ENCODE data around the gene MEF2C.

MEF2C gene

GRCh38 chr5:88888291-88888690 is 5.3 kb upstream of the MEF2C start:
- no peak for DNase-seq (ENCODE audit: low spot score)

DNA sequence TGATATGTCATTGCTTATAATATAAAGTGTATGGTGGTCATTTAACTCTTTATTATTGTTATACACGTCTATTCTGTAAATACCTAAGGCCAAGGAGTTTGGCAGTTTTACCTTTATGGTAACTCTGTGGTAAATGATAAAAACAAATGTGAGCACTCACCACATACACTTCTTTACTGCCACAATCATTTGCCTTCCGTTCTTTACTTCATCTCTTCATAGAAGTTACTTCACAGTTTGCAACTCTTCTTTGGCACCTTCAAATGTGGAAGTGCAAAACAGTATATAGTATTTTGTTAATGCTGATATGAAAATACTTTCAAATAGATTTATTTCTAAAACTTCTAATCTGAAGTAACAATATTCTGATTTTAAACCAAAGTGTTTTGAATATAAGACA is 4.4 kb upstream of the MEF2C start:
- no peak for DNase-seq (ENCODE audit: low spot score)

DNA sequence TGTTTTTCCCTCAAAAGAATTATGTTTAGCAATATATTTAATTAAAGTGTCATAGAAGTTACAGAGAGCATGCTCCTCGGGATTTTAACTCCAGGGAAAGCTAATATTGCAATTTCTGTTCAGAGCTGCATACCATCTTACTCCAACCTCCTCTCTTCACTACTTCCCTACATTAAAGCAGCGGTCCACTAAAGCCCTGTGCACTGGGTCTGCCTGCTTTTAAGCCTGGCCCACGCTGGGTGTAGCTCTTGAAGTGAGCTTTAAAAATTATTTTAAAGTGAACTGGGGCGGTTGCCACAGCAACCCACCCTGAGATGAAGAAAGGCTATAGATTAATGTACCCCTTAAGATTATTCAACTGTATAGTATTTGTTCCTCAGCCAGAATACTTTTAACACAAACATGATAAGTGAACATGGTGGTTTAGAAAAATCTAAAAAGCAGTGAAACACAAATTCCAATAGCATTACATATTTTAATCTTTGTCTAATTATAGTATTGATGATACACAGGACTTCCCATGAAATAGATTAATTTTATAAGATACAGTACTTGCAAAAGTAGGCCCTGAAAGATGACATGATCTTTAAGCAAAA is 3.9 kb upstream of the MEF2C start:
- no peak for DNase-seq (ENCODE audit: low spot score)

DNA sequence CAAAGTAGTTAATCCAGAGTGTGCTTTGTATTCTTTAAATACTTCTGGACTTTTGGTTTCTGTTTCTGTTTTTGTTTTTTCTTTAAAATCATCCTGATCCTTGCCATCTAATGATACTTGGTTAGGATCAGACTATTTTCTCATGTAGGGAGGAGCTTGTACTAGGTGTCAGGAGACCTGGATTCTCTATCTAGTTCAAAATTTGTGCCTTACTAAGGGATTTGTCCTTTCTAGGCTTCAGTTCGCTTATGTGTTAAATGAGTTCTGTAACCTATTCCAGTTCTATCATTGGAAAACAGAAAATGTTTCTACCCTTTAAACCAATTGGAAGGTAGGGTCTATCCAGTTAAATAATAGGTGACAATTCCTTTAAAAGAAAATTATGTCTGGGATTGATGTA is 3.3 kb upstream of the MEF2C start:
- DNase-seq (ENCODE audit: low spot score), result no peak

- no peak for DNase-seq (ENCODE audit: low spot score)
These were observed 2.0 kb upstream of the MEF2C start for GRCh38 chr5:88885002-88885401.

GRCh38 chr5:88884608-88884877 is 1.6 kb upstream of the MEF2C start:
- DNase-seq (ENCODE audit: low spot score), result no peak

- DNase-seq (ENCODE audit: low spot score), result peak; percentile 72
These were observed 1.0 kb upstream of the MEF2C start for GRCh38 chr5:88883836-88884607.

DNA sequence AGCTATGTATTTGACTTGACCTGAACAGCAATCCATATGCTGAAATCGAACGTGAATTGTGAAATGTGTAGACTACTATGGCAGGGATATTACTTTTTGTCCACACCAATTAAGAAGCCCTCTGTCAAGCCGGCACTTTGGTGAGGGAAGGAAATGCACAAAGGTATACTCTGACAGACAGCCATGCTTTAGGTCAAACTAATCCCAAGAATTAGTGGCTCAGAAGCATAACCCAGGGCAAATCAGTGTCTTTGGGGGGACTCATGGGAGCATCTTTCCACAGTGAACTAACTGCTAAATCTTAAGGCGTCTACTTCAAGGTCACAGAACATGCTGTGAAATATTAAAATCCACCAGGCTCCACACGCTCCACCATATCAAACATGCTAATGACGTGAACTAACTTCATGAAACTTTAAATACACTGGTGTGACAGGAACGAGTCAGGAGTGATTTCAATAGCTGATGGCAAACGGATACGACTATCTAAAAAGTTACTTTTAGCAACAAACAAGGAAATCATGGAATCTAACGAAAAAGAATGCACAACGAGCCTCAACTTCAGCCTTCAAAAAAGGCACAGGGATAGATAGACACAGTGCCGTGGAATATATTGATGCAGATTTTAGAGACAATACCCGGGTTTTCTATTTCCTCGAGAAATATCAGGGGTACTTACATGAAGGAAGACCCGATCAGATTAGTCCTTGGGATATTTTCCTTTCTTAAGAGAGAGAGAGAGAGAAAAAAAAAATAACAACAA is 527 bp downstream of the MEF2C start:
- no peak for DNase-seq (ENCODE audit: low spot score)

GRCh38 chr5:88881571-88881971 is 1.4 kb downstream of the MEF2C start:
- no peak for DNase-seq (ENCODE audit: low spot score)

DNA sequence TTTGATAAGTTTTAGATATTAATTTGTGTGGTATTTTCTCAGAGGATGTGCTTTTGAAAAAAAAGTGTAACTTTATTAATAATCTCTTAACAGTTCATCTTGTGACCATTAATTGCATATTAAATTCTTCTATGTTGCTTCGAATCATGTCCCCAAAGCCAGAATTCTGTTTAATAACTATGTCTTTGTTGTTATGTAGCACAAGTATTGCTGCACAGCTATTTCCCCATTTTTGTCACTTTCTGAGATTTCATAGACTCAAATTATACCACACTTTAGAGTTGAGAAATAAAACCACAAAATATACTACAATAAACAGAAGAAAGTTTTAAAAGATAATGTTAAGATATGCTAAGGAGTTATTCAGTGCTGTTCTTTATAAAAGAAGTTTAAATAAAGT is 2.8 kb downstream of the MEF2C start:
- DNase-seq (ENCODE audit: low spot score), result no peak

GRCh38 chr5:88879724-88880123 is 3.3 kb downstream of the MEF2C start:
- peak; percentile 58 for DNase-seq (ENCODE audit: low spot score)

GRCh38 chr5:88878976-88879375 is 4.0 kb downstream of the MEF2C start:
- peak; percentile 59 for DNase-seq (ENCODE audit: low spot score)

DNA sequence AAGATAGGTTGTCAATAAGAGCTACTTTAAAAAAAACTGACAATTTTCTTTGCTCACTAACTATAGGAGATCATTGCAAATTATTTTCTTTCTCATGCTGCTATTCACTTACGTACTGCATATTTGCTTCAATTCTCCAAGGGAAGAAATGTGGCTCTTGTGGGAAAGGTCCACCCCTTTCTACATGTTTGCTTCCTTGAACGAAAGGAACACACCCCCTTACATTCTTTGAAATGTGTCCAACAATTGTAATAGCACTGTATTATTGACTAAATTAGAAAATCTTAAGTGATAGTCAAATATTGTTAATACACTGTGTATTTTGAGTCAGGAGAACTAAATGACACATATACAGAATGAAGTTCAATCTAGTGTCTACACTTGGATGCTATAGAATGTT is 5.2 kb downstream of the MEF2C start:
- DNase-seq (ENCODE audit: low spot score), result peak; percentile 59

DNA sequence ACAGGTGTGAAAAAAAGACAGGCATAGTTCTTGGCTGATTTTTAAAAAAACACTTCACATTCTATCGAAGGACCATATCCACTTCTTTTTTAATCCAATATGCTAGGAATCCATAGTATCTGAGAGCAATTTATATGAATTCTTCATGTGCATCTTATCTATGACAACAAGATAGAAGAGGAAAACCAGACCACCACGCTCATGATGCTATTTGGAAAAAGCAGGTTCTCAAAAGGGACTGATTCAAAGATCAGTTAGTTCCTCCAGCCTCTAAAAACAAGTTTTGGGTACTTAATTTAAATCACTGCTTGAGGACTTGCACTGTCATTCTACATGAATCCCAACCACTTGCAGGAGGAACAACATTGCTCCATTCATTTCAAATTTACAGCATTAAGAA is 6.3 kb downstream of the MEF2C start:
- no peak for DNase-seq (ENCODE audit: low spot score)

- peak; percentile 35 for DNase-seq (ENCODE audit: low spot score)
These were observed 7.4 kb downstream of the MEF2C start for GRCh38 chr5:88875341-88876234.

- DNase-seq (ENCODE audit: low spot score), result no peak
These were observed 9.5 kb downstream of the MEF2C start for GRCh38 chr5:88873447-88873846.

DNA sequence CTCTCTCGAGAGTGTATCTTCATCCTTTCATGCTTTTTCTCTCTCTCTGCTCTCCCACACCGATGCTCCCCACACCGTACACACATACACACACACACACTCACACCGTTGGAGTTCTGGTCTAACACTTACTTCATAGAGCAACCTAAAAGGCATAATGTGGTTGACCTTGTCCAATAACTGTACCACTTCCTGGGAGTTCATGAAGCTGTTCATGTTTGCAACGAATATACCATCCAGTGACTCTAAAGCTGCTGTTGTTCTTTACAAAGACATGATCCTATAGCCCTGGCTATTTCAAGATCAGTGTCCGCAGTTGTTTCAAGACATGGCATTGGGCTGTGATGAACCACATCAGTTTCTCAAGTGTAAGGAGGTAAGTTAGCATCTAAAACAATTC is 10.0 kb downstream of the MEF2C start:
- no peak for DNase-seq (ENCODE audit: low spot score)

- DNase-seq (ENCODE audit: low spot score), result no peak
These were observed 12.7 kb downstream of the MEF2C start for GRCh38 chr5:88870285-88870684.

- no peak for DNase-seq (ENCODE audit: low spot score)
These were observed 14.4 kb downstream of the MEF2C start for GRCh38 chr5:88868468-88869068.

DNA sequence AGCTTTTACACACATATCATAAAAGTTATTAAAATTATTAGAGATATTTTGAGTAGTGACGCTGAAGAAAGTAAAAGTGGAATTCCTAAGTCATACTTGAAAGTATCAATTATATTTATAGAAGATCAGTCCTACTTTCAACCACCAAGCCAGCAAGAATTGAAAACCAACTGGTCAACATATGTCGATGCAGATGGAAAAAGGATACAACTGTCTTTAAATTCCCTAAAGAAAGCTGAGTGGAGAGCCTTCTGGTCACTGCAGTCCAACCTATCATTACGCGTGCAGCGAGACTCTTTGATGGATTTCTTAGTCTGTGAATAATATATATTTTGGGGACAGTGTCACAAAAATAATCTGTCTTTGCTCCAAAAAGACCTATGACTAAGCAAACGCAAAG is 15.3 kb downstream of the MEF2C start:
- DNase-seq (ENCODE audit: low spot score), result no peak

DNA sequence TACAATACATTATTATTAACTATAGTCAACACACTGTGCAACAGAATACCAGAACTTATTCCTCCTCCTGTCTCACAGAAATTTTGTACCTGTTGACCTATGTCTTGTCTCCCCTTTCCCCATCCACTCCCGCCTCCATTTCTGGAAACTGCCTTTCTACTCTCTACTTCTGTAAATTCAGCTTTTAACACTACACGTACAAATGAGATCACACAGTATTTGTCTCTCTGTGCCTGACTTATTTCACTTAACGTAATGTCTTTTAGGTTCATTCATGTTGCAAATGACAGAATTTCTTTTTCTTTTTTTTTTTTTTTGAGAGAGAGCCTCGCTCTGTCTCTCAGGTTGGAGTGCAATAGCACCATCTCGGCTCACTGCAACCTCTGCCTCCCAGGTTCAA is 19.5 kb downstream of the MEF2C start:
- no peak for DNase-seq (ENCODE audit: low spot score)

DNA sequence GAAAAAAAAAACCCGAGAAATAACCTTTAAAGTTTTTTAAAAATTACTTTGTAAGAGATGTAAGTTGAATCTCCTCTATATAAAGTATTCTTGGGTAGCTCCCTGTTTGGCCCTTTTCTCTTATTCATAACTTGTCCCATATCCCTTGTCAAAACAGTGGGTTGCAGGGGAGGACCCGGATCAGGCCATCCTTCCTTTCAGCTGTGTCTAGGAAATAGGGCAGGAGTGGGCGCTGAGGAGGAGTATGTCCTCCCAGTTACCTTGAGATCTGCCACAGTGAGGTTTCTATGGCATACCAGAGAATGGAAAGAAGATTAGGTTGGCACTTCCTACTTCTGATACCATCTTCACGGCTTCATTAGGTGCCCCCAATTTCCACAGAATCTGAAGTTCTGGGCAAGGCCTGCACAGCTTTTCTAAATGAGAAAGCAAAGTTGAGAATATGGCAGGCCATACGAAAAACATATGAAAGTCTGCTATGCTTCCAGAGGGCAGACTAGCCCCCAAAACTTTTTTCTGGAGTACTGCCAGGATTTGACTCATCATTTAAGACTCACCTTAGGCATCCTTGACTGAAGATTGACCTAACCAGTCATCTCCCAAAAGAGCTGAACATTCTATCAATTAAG is 20.3 kb downstream of the MEF2C start:
- DNase-seq (ENCODE audit: low spot score), result no peak

All from LoVo (cell line).